ENCODE results near the gene FARS2. TPM values are rescaled to one million over a fixed set of nuclear protein-coding genes. Genes with fewer than 3 reads are reported as not detected.

FARS2 gene
- total RNA-seq, 1 donor from 2014 or later: 21.9 TPM

DNA sequence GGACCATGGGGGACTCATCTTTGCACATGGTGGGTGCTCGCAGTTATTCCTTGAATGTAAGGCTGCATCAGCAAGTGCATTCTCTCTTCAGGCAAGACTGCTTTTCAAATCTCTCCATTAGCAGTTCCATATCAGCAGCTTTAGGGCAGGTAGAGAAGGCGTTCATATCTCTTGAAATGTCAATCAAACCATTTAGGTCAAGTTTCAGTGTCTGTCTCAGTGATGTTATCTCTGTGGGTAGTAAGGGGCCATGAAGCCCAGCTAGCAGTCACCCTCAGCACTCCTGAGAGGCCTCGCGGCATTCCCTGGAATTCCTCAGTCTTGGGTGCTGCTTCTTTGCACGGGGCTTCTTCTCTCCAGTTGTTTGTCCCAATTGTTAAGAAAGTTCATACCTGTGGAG is 24.2 kb downstream of the FARS2 start:
- no peaks in the 10 kb centered on the region for H3K4me1 Mint-ChIP-seq (ENCODE audit: unreplicated experiment)
- H3K27me3 Mint-ChIP-seq: no peaks in the 10 kb centered on the region
- TF ChIP-seq CTCF (conservative IDR thresholded peaks at IDR 0.05): no peak
- H3K36me3 Mint-ChIP-seq: no peaks in the 10 kb centered on the region
- no peaks in the 10 kb centered on the region for H3K9me3 Mint-ChIP-seq
- DNase-seq (ENCODE audit: extremely low spot score, unreplicated experiment): no peak
- no peak overlapping the region for H3K27ac Mint-ChIP-seq
- no peak overlapping the region for H3K4me3 Mint-ChIP-seq

DNA sequence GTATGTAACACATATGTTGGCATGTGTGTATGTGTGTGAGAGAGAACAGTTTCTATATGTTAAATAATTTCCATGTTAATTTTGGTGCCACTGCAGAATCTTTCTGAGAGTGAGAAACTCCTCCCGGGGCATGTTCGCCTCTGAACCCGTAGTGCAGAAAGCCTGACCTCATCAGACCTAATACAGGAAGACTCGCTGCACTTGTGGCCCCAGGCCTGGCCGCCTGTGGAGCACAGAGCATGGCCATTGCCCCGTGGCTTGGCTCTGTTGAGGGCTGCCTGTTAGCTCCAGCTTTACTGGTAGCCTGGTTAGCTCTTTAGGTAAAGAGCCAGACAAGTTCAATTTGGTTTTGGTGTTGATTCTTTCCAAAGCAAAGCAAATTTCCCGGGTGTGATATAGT is 25.5 kb downstream of the FARS2 start:
- Mint-ChIP-seq H3K4me3 (no peak overlapping the region), H3K27ac (no peak overlapping the region), H3K4me1 (ENCODE audit: unreplicated experiment) (no peaks in the 10 kb centered on the region), H3K9me3 (no peaks in the 10 kb centered on the region), H3K27me3 (no peaks in the 10 kb centered on the region), H3K36me3 (no peaks in the 10 kb centered on the region)
- no peak for TF ChIP-seq CTCF (conservative IDR thresholded peaks at IDR 0.05)
- DNase-seq (ENCODE audit: extremely low spot score, unreplicated experiment): no peak

GRCh38 chr6:5287205-5287965 is 26.1 kb downstream of the FARS2 start:
- H3K36me3 Mint-ChIP-seq: no peaks in the 10 kb centered on the region
- DNase-seq (ENCODE audit: extremely low spot score, unreplicated experiment): no peak
- no peaks in the 10 kb centered on the region for H3K9me3 Mint-ChIP-seq
- H3K4me1 Mint-ChIP-seq (ENCODE audit: unreplicated experiment): peaks cover under 1% of the 10 kb centered on the region
- no peak overlapping the region for H3K27ac Mint-ChIP-seq
- no peak overlapping the region for H3K4me3 Mint-ChIP-seq
- no peaks in the 10 kb centered on the region for H3K27me3 Mint-ChIP-seq
- no peak for TF ChIP-seq CTCF (conservative IDR thresholded peaks at IDR 0.05)

DNA sequence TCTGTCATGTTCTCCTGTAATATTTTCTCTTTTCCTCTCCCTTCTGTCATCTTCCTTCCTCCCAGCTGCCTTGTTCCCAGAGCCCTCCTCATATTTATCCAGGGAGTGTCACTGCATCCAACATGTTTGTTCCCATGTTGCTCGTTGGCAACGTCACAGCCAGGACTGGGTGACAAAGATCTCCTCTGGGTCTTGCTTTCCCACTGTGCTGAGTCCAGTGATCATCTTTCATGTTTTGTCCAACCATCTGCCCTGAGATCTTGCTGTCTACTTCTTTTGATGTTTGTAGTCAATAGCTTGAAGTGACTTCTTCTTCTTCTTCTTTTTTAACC is 26.6 kb downstream of the FARS2 start:
- H3K9me3 Mint-ChIP-seq: no peaks in the 10 kb centered on the region
- peaks cover 6% of the 10 kb centered on the region for H3K4me1 Mint-ChIP-seq (ENCODE audit: unreplicated experiment)
- no peak for TF ChIP-seq CTCF (conservative IDR thresholded peaks at IDR 0.05)
- H3K27ac Mint-ChIP-seq: no peak overlapping the region
- H3K4me3 Mint-ChIP-seq: no peak overlapping the region
- peaks cover 2% of the 10 kb centered on the region for H3K36me3 Mint-ChIP-seq
- no peaks in the 10 kb centered on the region for H3K27me3 Mint-ChIP-seq
- DNase-seq (ENCODE audit: extremely low spot score, unreplicated experiment): no peak

- peaks cover 4% of the 10 kb centered on the region for H3K36me3 Mint-ChIP-seq
- H3K4me3 Mint-ChIP-seq: no peak overlapping the region
- no peak for TF ChIP-seq CTCF (conservative IDR thresholded peaks at IDR 0.05)
- no peaks in the 10 kb centered on the region for H3K9me3 Mint-ChIP-seq
- no peak overlapping the region for H3K27ac Mint-ChIP-seq
- DNase-seq (ENCODE audit: extremely low spot score, unreplicated experiment): no peak
- H3K4me1 Mint-ChIP-seq (ENCODE audit: unreplicated experiment): peaks cover 22% of the 10 kb centered on the region
- no peaks in the 10 kb centered on the region for H3K27me3 Mint-ChIP-seq
Observed at GRCh38 chr6:5290097-5290496, 28.8 kb downstream of the FARS2 start.
